HG03442 (cell line): ENCODE measurements around the gene FRMPD4.

ENCODE experiments used
- ATAC-seq: cut with Tn5 transposase; IDR thresholded peaks from one replicate; pipeline ENCODE4 v1.9.1; 2021; ENCODE audit warnings: mild to moderate bottlenecking, moderate library complexity; ENCODE audit not compliant: unreplicated experiment

Gene FRMPD4

DNA sequence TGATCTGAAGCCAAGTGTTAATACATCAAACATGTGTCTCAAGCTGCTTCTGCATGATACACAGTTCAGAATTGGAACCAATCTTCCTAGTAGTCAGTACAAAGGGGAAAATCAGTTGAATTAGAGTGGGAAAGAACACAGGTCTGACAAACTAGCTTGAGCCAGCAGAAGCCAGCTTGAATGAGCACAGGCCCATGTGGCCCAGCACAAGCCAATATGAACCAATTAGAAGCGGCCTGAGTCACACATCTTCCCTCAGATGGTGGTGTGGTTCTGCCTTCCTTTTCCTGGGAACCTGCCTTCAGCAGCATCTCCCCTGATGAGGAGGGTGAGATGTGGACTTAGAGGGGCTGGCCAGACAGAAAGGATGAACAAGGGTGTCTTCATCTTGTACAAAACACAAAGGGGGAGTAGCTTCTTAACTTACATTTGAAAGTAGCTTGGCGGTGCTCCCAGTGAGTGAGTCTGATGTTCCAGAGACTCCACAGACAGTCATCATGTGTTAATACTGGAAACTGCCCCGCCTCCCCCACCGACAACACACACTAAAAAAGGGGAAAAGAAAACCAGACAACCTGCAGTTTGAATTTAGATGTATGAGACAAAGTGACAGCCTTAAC, 72.0 kb downstream of the FRMPD4 start:
- no peak for ATAC-seq

DNA sequence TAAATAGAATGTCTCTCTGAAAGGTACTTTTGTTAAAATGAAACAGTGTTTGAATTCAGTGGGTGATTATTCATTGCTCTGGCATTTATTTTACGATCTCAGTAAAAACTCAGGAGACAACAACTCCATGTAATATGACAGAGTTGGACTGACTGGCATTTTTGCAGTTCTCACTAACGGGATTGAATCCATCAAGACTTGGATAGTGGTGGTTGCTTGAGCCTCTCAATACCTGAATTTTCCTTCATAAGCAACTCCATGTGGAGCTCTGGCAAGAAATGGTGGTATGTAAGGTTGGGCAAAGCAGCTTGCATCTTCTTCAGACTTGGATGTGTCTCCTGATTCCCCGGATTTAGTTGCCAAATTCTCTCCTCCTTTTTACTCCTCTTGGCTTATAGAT, 72.7 kb downstream of the FRMPD4 start:
- ATAC-seq: no peak

DNA sequence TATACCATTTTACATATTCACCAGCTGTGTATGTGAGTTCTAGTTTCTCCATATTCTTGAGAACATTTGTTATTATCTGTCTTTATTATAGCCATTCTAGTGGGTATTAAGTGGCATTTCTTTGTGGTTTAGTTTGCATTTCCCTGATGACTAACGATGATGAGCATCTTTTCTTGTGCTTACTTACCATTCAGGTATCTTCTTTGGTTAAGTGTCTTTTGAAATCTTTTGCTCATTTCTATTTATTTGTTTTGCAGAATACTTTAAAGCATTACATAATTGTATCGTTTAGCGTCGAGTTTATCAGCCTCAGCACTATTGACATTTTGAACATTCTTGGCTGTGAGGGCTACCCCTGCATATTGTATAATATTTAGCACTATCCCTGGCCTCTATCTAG, 85.4 kb downstream of the FRMPD4 start:
- ATAC-seq: no peak

DNA sequence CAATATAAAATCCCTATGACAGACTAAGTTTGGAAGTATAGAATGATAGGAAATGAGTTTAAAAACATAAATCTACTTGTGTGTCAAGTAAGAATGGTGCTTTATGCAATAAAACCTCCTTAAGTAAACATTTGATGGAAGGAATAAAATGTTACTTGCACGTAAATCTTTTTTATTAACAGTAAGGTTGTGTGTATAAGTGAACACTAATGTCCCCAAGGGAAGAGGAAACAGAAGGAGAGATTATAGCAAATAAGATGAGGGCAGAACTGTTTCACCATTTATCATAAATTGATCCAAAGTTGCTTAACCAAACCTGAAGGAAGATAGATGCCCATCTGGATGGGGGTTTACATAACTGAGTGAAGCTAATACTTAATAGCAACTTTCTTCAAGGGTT, 86.8 kb downstream of the FRMPD4 start:
- no peak for ATAC-seq

DNA sequence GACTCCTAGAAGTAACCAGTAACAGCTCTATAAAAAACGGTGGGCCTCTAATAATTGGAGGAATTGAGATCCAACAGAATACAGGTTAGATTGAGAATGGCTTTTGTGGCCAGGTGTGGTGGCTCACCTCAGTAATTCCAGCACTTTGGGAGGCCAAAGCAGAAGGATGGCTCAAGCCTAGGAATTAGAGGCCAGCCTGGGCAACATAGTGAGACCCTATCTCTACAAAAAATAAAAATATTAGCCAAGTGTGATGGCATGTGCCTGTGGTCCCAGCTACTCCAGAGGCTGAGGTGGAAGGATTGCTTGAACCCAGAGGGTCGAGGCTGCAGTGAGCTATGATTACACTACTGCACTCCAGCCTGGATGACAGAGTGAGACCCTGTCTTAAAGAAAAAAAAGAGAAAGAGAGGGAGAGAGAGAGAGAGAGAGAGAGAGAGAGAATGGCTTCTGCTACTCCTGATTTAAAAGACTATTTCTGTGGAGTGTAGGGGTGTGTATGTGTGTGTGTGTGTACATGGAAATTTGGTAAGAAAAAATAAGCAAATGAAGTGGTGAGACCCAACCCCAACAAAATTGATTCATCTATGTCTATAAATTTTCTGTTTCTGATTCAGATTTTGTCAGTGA, 89.3 kb downstream of the FRMPD4 start:
- ATAC-seq: no peak

DNA sequence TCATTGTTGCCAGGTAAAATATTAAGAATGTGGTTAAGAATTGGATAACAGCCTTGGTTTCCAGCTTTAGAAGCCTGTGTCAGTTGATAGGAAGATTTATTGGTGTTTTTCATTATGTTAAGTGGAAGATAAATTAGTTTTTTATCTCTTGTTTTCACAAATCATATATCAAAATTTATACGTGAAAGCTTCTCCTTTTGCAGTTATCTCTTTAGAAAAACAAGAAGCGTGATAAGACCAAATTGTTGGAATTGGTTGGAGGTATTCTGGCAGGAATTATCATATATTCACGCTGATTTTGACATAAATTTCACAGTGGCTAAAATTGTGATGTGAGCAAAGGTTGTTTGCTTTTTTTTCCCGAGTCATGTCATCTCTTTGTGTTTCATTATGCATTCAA, 90.6 kb downstream of the FRMPD4 start:
- no peak for ATAC-seq

DNA sequence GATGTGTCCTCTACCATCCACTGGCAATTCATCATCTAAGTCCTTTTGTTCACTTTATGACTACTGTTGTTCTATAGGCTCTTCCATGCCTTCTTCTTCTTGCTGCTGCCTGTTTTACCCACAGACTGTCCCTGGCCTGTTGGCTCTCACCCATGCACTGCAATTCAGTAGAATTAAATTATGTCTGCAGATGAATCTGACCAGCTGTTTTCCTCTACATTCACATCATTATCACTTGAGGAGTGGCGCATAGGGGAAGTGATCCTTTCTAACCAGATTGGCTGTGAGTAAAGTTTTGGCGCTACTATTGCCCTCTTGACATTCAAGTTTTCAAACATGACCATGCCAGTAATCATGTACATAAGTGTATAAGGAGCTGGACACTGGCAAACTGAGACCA, 91.7 kb downstream of the FRMPD4 start:
- ATAC-seq: no peak

DNA sequence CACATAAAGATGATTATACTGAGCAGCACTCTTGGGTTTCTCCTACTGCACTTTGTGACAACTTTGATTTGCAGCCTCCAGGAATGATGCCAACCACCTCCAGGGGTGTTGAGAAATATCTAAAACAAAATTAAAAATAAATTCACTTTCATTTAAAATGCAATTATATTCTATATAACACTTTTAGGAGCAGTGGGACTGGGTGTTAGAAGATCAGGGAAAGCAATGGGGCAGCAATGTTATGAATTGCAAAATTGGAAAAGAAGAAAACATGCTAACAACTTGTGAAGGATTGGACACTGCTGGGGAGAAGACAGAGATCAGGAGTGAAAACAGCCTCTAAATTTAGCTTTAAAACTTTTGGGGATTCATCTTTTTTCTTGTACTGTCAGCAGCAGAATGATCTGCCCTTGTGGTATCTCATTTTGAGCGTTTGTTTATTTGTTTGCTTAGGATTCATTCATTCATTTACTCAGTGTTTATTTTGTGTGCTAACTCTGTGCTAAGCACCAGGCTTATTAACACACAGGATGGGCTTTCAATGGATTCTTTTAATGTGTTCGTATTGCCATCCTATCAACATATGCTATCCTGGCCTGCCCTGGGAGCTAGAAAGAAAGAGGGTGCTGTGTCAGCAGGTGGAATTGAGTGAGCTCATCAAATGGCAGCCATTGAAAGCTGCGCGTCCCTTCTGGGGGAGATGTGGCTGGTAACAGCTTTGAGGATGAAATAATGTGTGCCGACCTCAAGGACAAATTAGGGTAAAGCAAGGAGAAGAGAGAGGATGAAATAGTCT, 96.5 kb downstream of the FRMPD4 start:
- no peak for ATAC-seq

DNA sequence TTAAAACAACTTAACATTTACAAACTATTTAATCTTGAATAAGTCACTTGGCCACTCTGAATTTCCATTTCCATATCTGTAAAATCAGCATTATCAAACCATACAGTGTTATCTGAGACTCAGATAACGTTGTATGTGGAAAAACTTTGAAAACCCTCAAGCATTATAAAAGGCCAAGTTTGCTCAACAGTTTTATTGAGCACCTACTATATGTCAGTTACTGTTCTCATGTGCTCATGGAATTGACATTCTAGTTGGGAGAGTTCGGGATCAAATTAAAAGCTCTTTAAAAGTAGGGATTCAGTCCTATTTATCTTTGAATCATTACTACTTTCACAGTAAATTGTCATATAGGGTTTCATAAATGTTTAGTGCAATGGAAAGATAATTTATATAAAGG, 97.9 kb downstream of the FRMPD4 start:
- no peak for ATAC-seq

DNA sequence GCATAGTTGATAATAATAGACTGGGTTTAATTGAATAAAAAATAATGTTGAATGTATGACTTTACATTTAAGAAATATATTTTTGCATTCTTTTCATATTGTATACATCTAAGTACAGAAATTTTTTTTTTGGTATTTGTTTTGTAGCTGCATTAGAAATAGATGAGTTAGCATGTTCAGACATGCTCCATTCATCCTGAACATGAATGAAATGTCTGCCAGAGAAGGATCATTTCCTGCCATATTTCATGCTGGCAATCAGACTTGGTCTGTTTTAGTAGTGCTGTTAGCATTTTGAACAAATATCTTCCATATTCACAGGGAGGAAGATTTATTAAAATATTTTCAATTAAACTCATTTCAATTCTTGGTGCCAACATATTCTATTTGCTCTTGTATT, 98.9 kb downstream of the FRMPD4 start:
- ATAC-seq: no peak

DNA sequence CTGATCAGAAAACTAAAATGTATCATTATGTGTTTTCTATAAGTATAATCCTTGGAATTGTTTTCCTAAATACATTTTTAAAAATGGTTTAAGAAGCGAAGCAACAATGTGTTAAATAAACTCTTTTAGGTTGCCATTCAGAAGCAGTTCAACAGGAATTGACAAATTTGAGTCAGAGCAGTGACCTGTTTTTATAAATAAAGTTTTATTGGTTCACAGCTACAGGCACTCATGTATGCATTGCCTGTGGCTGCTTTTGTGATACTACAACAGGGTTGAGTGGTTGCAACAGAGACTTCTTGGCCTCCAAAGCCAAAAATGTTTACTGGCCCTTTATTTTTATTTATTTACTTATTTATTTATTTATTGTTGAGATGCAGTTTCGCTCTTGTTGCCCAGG, 99.5 kb downstream of the FRMPD4 start:
- ATAC-seq: no peak

DNA sequence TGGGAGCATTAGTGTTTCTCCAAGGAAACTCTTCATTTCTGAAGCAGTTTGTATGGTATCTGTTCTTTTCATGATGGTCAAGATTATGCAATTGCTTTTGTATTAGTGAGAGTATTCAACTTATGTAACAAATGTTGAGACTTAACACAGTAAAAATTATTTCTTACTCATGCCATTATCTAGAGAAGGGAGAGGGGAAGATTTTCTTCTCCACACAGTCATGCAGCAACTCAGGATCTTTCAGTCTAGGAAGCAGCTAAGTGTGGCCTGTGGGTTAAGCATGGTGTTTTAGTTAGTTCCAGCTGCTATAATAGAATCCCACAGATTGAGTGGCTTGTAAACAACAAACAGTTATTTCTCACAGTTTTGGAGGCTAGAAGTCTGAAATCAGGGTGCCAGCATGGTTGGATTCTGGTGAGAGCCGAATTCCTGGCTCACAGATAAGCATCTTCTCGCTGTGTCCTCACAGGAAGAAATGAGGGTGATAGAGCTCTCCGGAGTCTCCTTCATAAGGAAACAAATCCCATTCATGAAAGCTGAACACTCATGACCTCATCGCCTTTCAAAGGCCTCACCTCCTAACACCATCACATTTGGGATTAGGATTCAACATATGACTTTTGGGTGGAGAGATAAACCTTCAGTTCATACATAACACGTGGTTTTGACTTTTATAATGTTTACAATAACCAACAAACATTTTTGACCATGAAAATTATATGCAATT, 101.2 kb downstream of the FRMPD4 start:
- ATAC-seq: no peak

DNA sequence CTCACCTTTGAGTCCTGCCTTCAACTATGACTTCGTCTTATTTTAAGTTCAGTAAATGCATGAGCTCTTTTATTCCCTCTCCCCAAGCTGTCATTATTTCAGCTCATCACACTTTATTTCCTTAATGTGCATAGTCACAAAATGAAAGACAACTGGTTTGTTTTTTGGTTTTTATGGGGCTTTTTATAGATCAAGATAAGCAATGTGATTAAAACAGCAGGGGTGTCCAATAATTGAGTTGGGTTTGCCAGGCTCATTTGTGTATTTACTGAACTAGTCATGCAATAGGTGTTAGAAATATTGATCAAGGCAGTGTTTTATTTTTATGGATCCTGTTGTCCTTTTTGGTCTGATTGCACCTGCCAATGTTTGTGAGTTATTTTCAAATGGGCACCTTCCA, 102.2 kb downstream of the FRMPD4 start:
- no peak for ATAC-seq

DNA sequence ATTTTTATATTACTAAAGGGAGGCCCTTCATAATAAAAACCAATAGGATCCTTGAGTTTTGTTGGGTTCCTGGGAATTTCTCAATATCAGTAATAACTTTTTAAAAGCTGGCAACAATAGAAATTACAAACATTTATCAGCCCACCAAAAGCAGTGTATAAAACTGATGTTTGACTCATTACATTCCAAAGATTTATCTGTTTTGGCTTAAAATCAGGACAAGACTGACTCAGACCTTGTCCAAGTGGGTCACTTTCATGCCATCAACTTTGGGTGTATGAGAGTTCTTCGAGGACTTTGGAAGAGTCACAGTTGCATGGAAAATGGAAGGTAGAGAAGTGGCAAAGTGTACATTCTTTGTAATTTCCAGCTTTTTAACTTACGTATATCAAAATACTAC, 102.8 kb downstream of the FRMPD4 start:
- ATAC-seq: no peak

DNA sequence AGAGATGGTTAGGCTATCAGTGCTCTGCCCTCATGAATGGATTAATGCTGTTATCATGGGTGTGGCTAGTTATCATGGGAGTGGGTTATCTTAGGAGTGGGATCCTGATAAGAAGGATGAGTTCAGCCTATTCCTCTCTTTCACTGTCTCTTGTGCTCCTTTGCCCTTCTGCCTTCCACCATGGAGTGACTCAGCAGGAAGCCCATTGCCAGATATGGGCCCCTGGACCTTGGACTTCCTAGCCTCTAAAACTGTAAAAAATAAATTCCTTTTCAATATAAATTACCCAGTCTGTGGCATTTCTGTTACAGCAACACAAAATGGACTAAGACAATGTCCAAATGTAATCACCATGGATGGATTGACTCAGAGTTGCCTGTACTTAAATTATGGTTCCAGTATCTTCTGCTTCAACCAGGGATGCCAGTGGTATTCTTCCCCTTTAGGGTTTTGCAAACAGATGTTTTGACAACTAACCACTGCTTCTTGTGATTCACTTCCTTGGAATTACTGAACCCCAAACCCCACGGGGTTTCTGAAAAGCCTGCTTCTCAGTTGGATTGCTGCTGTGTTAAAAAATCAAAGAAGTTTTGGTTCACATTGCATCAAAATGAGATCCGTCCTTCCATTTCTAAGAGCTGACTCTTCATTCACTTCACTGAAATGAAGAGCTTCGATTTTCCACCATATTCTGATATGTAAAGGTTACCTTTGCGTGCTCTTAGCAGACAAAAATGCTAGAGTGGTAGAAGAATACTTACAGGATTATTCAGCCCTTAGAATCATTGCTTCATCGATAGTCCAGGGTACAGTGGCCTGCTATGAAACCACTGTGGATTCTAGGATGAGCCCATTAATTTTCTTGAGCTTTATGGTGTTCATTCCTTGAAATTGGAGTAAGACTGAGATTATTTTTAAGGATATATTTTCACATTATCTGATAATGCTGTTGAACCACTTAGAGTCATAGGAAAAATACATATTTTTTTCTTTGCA, 107.7 kb downstream of the FRMPD4 start:
- no peak for ATAC-seq

DNA sequence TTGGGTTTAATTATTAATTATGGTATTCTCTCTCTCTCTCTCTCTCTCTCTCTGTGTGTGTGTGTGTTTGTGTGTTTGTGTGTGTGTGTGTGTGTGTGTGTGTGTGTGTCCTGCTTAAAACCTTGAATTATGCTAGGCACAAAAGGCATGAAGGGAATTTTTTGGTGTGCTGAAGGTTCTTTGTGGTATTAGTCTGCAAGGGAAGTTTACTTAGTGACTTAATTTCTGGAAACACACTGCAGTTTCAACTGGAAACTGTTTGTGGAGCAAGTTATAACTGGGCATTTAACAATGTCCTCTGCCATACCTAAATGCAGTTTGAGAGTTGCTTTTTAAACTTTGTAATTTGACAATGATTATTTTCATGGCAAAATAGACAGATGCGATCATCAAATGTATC, 111.7 kb downstream of the FRMPD4 start:
- no peak for ATAC-seq

DNA sequence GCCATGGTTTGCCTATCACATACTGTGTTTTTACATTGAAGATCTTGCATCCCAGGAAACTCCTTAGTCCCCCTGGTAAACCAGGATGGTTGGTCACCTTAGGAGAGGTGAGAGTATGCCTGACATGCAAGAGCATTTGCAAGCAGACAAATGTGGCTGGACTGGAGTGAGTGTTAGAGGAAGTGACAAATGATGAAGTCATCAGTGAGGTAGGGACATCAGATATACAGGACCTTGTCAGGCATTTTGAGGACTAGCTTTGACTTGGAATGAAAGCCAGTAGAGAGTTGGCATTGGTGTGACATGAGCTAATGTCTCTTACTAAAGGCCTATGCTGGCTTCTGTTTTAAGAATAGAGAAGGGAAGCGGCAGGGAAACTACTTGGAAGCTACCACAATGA, 124.9 kb downstream of the FRMPD4 start:
- ATAC-seq: no peak

DNA sequence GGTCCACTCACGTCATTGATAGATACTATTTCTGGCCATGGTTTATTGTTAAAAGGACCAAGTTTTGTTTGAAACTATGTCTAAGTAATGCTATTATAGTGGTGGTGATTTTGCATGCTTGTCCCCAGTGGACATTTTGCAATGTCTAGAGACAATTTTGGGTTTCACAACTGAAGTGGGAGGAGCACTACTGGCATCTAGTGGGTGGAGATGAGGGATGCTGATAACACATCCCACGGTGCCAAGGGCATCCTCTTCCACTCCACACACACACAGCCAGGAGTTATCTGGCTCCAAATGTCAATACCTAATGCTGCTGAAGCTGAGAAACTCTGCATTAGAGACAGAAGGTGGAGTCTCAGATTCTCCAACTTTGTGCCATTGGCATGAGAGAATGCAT, 131.2 kb downstream of the FRMPD4 start:
- ATAC-seq: no peak

DNA sequence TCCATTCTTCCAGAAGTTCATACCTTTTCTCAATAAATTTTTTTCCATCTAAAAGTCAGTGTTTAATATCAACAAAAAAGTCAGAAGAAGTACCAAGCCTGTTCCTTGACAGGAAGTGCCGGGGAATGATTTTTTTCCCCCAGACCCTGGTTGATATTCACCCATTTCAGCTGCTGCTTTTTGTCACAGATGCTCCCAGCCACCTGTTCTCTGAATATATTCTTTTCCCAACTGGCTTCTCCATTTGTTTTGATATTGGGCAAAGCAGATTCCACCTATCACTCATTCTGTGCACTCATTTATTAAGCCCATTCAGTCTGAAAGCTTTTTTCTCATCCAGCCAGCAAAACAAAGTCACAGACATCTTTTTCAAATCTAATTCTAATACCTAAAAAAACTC, 139.9 kb downstream of the FRMPD4 start:
- no peak for ATAC-seq

DNA sequence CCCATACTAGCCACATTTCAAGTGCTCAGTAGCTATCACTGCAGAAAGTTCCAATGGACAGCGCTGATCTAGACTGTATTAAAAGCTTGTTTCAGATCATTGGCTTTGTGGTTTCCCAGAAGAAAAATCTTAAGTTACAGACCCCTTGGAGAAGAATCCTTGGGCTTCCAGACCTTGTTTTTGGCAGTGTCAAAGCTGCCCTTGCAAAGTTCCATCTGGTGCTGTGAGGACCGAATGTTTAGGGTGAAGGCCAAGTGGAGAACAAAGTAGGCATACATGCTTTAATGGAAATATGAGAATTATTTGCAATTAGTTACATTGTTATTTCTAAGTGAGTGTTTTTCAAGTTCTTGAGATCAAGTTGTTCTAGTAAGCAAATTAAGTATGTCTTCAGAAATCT, 144.7 kb downstream of the FRMPD4 start:
- no peak for ATAC-seq
